ENCODE measurements around the gene TBL1X.

Gene TBL1X

GRCh38 chrX:9626379-9626778, 161.5 kb downstream of the TBL1X start:
- TF ChIP-seq FOXP2 (optimal IDR thresholded peaks at IDR 0.05; ENCODE audit: borderline replicate concordance, extremely low read depth, extremely low read length, insufficient read depth) (no peak), POLR2AphosphoS5 (IDR thresholded peaks at IDR 0.05; ENCODE audit: low read depth, low read length) (no peak), TAF1 (IDR thresholded peaks at IDR 0.05; ENCODE audit: borderline replicate concordance, insufficient read depth, low read length) (no peak), SIN3A (IDR thresholded peaks at IDR 0.05; ENCODE audit: borderline replicate concordance, insufficient read depth, low read length) (no peak)
- TF ChIP-seq, protein P1, sequence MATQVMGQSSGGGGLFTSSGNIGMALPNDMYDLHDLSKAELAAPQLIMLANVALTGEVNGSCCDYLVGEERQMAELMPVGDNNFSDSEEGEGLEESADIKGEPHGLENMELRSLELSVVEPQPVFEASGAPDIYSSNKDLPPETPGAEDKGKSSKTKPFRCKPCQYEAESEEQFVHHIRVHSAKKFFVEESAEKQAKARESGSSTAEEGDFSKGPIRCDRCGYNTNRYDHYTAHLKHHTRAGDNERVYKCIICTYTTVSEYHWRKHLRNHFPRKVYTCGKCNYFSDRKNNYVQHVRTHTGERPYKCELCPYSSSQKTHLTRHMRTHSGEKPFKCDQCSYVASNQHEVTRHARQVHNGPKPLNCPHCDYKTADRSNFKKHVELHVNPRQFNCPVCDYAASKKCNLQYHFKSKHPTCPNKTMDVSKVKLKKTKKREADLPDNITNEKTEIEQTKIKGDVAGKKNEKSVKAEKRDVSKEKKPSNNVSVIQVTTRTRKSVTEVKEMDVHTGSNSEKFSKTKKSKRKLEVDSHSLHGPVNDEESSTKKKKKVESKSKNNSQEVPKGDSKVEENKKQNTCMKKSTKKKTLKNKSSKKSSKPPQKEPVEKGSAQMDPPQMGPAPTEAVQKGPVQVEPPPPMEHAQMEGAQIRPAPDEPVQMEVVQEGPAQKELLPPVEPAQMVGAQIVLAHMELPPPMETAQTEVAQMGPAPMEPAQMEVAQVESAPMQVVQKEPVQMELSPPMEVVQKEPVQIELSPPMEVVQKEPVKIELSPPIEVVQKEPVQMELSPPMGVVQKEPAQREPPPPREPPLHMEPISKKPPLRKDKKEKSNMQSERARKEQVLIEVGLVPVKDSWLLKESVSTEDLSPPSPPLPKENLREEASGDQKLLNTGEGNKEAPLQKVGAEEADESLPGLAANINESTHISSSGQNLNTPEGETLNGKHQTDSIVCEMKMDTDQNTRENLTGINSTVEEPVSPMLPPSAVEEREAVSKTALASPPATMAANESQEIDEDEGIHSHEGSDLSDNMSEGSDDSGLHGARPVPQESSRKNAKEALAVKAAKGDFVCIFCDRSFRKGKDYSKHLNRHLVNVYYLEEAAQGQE (IDR thresholded peaks at IDR 0.05; ENCODE audit: insufficient read depth in 1 of 2, low read depth in 2 of 2, low read length in 2 of 2), result no peak

GRCh38 chrX:9627922-9628321, 163.1 kb downstream of the TBL1X start:
- TF ChIP-seq, protein P1 (IDR thresholded peaks at IDR 0.05; ENCODE audit: insufficient read depth in 1 of 2, low read depth in 2 of 2, low read length in 2 of 2), result no peak
- no peak for TF ChIP-seq TAF1 (IDR thresholded peaks at IDR 0.05; ENCODE audit: borderline replicate concordance, insufficient read depth, low read length)
- no peak for TF ChIP-seq POLR2AphosphoS5 (IDR thresholded peaks at IDR 0.05; ENCODE audit: low read depth, low read length)
- no peak for TF ChIP-seq FOXP2 (optimal IDR thresholded peaks at IDR 0.05; ENCODE audit: borderline replicate concordance, extremely low read depth, extremely low read length, insufficient read depth)
- no peak for TF ChIP-seq SIN3A (IDR thresholded peaks at IDR 0.05; ENCODE audit: borderline replicate concordance, insufficient read depth, low read length)

GRCh38 chrX:9628779-9629493, 164.1 kb downstream of the TBL1X start:
- no peak for TF ChIP-seq POLR2AphosphoS5 (IDR thresholded peaks at IDR 0.05; ENCODE audit: low read depth, low read length)
- TF ChIP-seq TAF1 (IDR thresholded peaks at IDR 0.05; ENCODE audit: borderline replicate concordance, insufficient read depth, low read length), result no peak
- TF ChIP-seq FOXP2 (optimal IDR thresholded peaks at IDR 0.05; ENCODE audit: borderline replicate concordance, extremely low read depth, extremely low read length, insufficient read depth), result no peak
- TF ChIP-seq, protein P1 (IDR thresholded peaks at IDR 0.05; ENCODE audit: insufficient read depth in 1 of 2, low read depth in 2 of 2, low read length in 2 of 2), result no peak
- TF ChIP-seq SIN3A (IDR thresholded peaks at IDR 0.05; ENCODE audit: borderline replicate concordance, insufficient read depth, low read length), result no peak

DNA sequence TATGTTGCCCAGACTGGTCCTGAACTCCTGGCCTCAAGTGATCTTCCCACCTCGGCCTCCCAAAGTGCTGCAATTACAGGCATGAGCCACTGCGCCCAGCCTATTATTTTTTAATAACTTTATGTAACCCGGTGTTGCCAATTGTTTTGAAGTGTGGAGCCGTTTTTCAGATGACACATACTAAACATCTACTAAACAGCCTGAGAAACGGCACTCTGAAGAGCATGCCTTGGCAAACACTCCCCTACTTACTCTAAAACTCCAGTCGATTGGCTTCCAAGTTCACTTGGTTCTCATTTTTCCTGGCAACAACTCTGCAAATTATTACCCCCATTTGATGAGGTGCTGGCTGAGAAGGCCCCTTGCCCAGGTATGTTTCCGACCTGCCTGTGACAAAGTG, 169.7 kb downstream of the TBL1X start:
- TF ChIP-seq FOXP2 (optimal IDR thresholded peaks at IDR 0.05; ENCODE audit: borderline replicate concordance, extremely low read depth, extremely low read length, insufficient read depth), result no peak
- TF ChIP-seq, protein P1 (IDR thresholded peaks at IDR 0.05; ENCODE audit: insufficient read depth in 1 of 2, low read depth in 2 of 2, low read length in 2 of 2), result no peak
- no peak for TF ChIP-seq TAF1 (IDR thresholded peaks at IDR 0.05; ENCODE audit: borderline replicate concordance, insufficient read depth, low read length)
- TF ChIP-seq SIN3A (IDR thresholded peaks at IDR 0.05; ENCODE audit: borderline replicate concordance, insufficient read depth, low read length), result no peak
- TF ChIP-seq POLR2AphosphoS5 (IDR thresholded peaks at IDR 0.05; ENCODE audit: low read depth, low read length), result no peak
